ENCODE results near the gene FAM25G.
"Not testable (repeated sequence)": the region's sequence is repeated elsewhere in the genome, so short reads cannot be mapped to it uniquely, and the experiment has no call there.

Gene FAM25G

DNA sequence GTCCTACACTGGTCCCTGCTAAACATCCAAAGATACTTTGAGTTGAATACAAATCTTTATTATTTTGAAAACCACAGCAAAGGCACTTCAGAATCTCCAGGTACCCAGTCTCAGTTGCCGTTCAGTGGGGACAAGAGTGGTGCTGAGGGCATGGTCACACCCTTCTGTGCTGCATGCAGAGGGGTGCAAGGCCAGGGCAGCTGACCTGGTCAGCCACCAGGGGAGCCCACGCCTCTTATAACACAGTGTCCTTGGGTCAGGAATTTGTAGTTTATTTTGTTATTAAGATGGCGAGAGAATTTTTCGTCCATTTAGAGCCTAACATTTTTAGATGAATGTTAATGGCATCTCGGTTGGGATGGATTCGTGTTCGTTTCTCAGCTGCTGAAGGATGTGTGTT lies 23.5 kb downstream of the FAM25G start:
- H3K4me3 ChIP-seq (ENCODE audit: low read length); DNase-seq (ENCODE audit: low read depth): not testable (repeated sequence)

DNA sequence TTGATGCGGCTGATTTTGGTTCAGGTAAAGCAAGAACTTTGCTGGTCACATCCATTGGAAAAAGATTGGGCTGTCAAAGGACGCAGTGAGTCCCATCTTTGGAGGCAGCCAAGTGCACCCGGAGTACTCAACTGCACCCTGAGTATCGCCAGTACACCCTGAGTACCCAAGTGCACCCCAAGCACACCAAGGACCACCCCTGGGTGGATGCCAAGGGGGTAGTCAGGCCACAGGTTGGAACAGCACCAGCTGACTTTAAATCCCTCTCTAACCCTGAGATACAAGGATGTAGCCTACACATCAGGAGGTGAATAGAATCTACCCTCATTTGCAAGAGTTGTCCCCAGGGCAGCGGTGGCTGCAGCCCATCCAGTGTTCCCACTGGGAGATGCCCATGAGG lies 24.0 kb downstream of the FAM25G start:
- H3K4me3 ChIP-seq (ENCODE audit: low read length); DNase-seq (ENCODE audit: low read depth): not testable (repeated sequence)

DNA sequence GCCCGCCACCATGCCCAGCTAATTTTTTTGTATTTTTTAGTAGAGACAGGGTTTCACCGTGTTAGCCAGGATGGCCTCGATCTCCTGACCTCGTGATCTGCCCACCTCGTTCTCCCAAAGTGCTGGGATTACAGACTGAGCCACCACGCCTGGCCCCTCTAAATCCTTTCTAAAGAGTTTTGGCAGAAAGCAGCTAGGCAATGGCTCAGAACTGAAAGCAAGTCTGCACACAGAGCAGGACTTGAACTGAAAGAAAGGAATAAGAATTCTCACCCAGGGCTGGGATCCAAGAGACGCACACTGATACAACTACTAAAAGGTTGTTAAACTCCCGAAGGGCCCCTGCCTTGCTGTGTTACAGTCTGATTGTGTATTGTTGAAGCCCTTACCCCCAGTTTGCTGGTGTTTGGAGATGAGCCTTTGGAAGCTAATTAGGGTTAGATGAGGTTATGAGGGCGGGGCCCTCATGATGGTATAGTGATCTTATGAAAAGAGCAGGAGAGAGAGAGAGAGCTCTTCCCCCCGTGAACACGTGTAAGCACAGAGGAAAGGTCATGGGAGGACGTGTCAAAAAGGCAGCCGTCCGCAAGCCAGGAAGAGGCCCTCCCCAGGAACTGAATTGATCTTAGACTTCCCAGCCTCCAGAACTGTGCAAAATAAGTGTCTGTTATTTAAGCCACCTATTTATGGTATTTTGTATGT lies 26.1 kb downstream of the FAM25G start:
- DNase-seq (ENCODE audit: low read depth); H3K4me3 ChIP-seq (ENCODE audit: low read length): not testable (repeated sequence)

DNA sequence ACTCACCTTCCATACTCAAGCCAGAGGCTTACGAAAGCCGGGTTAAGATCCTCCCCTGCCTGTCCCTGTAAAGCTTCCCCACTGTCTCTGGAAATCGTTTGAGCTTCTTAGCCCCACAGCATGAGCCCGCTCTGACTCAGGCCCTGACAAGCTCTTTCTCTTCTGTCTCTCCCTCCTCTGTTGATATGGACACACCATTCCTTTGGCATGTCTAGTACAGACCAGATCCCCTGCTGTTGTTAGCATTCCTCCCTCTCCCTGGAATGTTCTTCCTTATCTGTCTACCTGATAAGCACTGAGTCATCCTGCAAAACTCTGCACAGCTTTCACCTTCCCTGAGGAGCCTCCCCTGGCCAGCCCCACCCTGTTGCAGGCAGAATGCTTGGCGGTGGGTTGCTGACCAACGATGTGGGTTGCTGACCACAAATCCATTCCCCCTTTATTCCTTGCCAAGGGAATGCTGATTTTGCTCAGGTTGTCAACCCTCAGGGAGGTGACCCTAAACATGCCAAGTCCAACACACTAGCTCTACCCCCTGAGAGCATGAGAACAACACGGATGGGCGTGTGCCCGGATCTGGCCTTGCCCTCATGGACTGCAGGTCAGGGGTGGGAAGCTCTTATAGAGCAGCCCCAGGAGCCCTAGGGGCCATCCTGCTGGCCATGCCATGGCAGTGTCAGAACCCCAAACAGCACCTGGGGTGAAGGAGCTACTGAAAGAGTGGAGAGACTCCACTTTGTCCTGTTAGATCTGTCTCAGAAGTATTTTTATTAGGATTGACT lies 28.7 kb downstream of the FAM25G start:
- not testable (repeated sequence) for DNase-seq (ENCODE audit: low read depth)

DNA sequence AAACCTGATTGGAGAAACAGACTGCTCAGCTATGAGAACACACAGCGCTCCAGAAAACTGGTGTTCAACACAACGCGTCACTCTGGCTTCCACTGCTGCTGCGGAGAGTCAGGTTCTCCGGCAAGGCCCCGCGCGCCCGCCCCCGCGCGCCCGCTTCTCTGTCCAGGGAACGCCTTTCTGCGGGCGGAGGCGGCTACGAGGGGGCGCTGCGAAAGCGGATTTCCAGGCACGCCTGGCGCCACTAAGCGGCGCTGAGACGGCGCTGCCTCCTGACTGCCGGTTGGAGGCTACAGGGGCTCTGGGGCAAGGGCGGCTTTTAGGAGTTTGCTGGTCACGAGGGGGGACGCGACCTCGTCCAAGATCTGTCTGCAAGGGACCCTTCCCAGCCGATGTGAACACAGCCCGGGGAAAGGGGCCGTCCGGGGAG lies 30.2 kb downstream of the FAM25G start:
- TF ChIP-seq, protein P1, sequence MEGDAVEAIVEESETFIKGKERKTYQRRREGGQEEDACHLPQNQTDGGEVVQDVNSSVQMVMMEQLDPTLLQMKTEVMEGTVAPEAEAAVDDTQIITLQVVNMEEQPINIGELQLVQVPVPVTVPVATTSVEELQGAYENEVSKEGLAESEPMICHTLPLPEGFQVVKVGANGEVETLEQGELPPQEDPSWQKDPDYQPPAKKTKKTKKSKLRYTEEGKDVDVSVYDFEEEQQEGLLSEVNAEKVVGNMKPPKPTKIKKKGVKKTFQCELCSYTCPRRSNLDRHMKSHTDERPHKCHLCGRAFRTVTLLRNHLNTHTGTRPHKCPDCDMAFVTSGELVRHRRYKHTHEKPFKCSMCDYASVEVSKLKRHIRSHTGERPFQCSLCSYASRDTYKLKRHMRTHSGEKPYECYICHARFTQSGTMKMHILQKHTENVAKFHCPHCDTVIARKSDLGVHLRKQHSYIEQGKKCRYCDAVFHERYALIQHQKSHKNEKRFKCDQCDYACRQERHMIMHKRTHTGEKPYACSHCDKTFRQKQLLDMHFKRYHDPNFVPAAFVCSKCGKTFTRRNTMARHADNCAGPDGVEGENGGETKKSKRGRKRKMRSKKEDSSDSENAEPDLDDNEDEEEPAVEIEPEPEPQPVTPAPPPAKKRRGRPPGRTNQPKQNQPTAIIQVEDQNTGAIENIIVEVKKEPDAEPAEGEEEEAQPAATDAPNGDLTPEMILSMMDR (conservative IDR thresholded peaks at IDR 0.05; ENCODE audit: low read length): peak; percentile 30
- peak; percentile 51 for DNase-seq (ENCODE audit: low read depth)

More for the DNA sequence above, 28.7 kb downstream of the FAM25G start:
- H3K4me3 ChIP-seq (ENCODE audit: low read length): not testable (repeated sequence)

DNA sequence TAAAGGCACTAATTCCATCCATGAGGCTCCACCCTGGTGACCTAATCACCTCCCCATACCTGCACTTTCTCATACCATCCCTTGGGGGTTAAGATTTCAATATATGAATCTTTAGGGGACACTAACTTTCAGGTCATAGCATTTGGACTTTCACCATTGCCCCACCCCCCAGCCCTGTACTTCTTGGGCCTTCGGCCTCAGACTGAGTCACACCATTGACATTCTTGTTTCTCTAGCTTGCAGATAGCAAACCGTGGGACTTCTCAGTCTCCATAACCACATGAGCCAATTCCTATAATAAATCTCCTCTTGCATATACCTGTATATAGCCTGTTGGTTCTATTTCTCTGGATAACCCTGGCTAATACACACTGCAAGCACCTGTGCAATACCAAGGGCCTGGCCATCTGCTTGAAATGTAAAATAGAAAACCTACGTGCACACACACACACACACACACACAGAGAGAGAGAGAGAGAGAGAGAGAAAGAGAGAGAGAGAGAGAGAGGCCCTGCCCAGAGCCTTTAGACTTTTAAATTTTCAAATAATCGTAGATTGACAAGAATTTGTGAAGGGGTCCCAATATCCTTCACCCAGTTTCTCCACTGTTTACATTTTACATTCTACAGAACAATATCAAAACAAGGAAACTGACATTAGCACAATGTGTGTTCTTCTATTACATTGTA lies 32.9 kb downstream of the FAM25G start:
- H3K4me3 ChIP-seq (ENCODE audit: low read length): no peak overlapping the region
- DNase-seq (ENCODE audit: low read depth): peak; percentile 81
- TF ChIP-seq, protein P1 (conservative IDR thresholded peaks at IDR 0.05; ENCODE audit: low read length): no peak

More for the DNA sequence above, 30.2 kb downstream of the FAM25G start:
- H3K4me3 ChIP-seq (ENCODE audit: low read length): peak overlapping the region; percentile 35; the same call in 1 of the 2 replicates

DNA sequence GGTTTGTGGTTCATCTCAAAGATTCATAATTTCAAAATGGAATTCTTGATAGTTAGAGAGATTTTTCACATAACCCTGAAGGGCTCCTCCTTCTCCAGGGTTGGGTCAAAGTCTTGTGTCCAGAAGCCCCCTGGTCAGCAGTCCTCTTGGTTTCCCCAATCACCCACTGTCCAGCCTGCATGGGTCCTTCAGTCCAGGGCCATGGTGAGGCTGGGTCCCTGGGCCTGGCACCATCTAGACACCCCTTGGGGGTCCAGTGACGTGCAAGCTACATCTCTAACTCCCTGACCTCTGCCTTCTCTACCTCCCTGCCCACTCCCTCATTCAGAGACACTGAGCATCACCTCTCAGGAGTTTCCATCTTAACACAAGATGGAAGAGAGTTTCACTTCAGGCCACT lies 33.7 kb downstream of the FAM25G start:
- H3K4me3 ChIP-seq (ENCODE audit: low read length): no peak overlapping the region
- no peak for DNase-seq (ENCODE audit: low read depth)
- TF ChIP-seq, protein P1 (conservative IDR thresholded peaks at IDR 0.05; ENCODE audit: low read length): no peak

DNA sequence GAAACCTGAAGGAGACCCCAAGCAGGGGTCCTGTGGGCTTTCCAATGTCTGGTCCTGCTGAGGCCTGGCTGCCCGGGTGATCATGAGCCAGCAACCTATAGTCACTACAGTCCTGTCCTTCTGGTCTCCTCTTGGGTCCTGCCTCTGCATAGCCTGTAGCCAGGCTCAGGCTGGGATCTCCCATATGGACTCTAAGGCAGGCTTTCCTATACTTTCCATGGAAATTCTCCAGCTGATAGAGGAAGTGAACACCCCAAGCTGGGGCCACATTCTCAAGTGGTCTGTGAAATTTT lies 34.0 kb downstream of the FAM25G start:
- no peak overlapping the region for H3K4me3 ChIP-seq (ENCODE audit: low read length)
- DNase-seq (ENCODE audit: low read depth): no peak
- TF ChIP-seq, protein P1 (conservative IDR thresholded peaks at IDR 0.05; ENCODE audit: low read length): no peak
